ENCODE measurements around the gene CAPN3.

The CAPN3 gene

GRCh38 chr15:42349186-42349585 lies 10.1 kb upstream of the CAPN3 start:
- TF ChIP-seq GATA2 (IDR thresholded peaks at IDR 0.05; ENCODE audit: low read depth, low read length) (no peak), GATA3 (IDR thresholded peaks at IDR 0.05; ENCODE audit: low read depth, low read length) (no peak)

GRCh38 chr15:42352401-42352800 lies 6.9 kb upstream of the CAPN3 start:
- no peak for TF ChIP-seq GATA2 (IDR thresholded peaks at IDR 0.05; ENCODE audit: low read depth, low read length)
- no peak for TF ChIP-seq GATA3 (IDR thresholded peaks at IDR 0.05; ENCODE audit: low read depth, low read length)

- no peak for TF ChIP-seq GATA2 (IDR thresholded peaks at IDR 0.05; ENCODE audit: low read depth, low read length)
- TF ChIP-seq GATA3 (IDR thresholded peaks at IDR 0.05; ENCODE audit: low read depth, low read length) = no peak
These were observed 6.2 kb upstream of the CAPN3 start for GRCh38 chr15:42353061-42353460.

GRCh38 chr15:42354824-42355223 lies 4.5 kb upstream of the CAPN3 start:
- no peak for TF ChIP-seq GATA2 (IDR thresholded peaks at IDR 0.05; ENCODE audit: low read depth, low read length)
- no peak for TF ChIP-seq GATA3 (IDR thresholded peaks at IDR 0.05; ENCODE audit: low read depth, low read length)

GRCh38 chr15:42355291-42355690 lies 4.0 kb upstream of the CAPN3 start:
- TF ChIP-seq GATA3 (IDR thresholded peaks at IDR 0.05; ENCODE audit: low read depth, low read length) = no peak
- no peak for TF ChIP-seq GATA2 (IDR thresholded peaks at IDR 0.05; ENCODE audit: low read depth, low read length)

- TF ChIP-seq GATA3 (IDR thresholded peaks at IDR 0.05; ENCODE audit: low read depth, low read length) (no peak), GATA2 (IDR thresholded peaks at IDR 0.05; ENCODE audit: low read depth, low read length) (no peak)
These were observed 2.5 kb upstream of the CAPN3 start for GRCh38 chr15:42356851-42357250.

- no peak for TF ChIP-seq GATA2 (IDR thresholded peaks at IDR 0.05; ENCODE audit: low read depth, low read length)
- TF ChIP-seq GATA3 (IDR thresholded peaks at IDR 0.05; ENCODE audit: low read depth, low read length) = no peak
These were observed 1.2 kb upstream of the CAPN3 start for GRCh38 chr15:42358141-42358540.

- TF ChIP-seq GATA3 (IDR thresholded peaks at IDR 0.05; ENCODE audit: low read depth, low read length) (no peak), GATA2 (IDR thresholded peaks at IDR 0.05; ENCODE audit: low read depth, low read length) (no peak)
These were observed 684 bp downstream of the CAPN3 start for GRCh38 chr15:42359985-42360384.

- TF ChIP-seq GATA2 (IDR thresholded peaks at IDR 0.05; ENCODE audit: low read depth, low read length) (no peak), GATA3 (IDR thresholded peaks at IDR 0.05; ENCODE audit: low read depth, low read length) (no peak)
These were observed 1.3 kb downstream of the CAPN3 start for GRCh38 chr15:42360535-42361112.

- TF ChIP-seq GATA3 (IDR thresholded peaks at IDR 0.05; ENCODE audit: low read depth, low read length) (no peak), GATA2 (IDR thresholded peaks at IDR 0.05; ENCODE audit: low read depth, low read length) (no peak)
These were observed 4.2 kb downstream of the CAPN3 start for GRCh38 chr15:42363487-42363886.

- TF ChIP-seq GATA3 (IDR thresholded peaks at IDR 0.05; ENCODE audit: low read depth, low read length) = no peak
- no peak for TF ChIP-seq GATA2 (IDR thresholded peaks at IDR 0.05; ENCODE audit: low read depth, low read length)
These were observed 4.6 kb downstream of the CAPN3 start for GRCh38 chr15:42363942-42364341.

- no peak for TF ChIP-seq GATA3 (IDR thresholded peaks at IDR 0.05; ENCODE audit: low read depth, low read length)
- no peak for TF ChIP-seq GATA2 (IDR thresholded peaks at IDR 0.05; ENCODE audit: low read depth, low read length)
These were observed 5.2 kb downstream of the CAPN3 start for GRCh38 chr15:42364529-42364928.

GRCh38 chr15:42365921-42366550 lies 6.7 kb downstream of the CAPN3 start:
- TF ChIP-seq GATA3 (IDR thresholded peaks at IDR 0.05; ENCODE audit: low read depth, low read length) = no peak
- no peak for TF ChIP-seq GATA2 (IDR thresholded peaks at IDR 0.05; ENCODE audit: low read depth, low read length)

- TF ChIP-seq GATA3 (IDR thresholded peaks at IDR 0.05; ENCODE audit: low read depth, low read length) (no peak), GATA2 (IDR thresholded peaks at IDR 0.05; ENCODE audit: low read depth, low read length) (no peak)
These were observed 7.7 kb downstream of the CAPN3 start for GRCh38 chr15:42367041-42367440.

- TF ChIP-seq GATA2 (IDR thresholded peaks at IDR 0.05; ENCODE audit: low read depth, low read length) = no peak
- no peak for TF ChIP-seq GATA3 (IDR thresholded peaks at IDR 0.05; ENCODE audit: low read depth, low read length)
These were observed 8.8 kb downstream of the CAPN3 start for GRCh38 chr15:42368096-42368495.

Measured in SH-SY5Y (cell line).